Psoas muscle (tissue), 8 donors: ENCODE results near the gene ASXL1. TPM values are rescaled to one million over a fixed set of nuclear protein-coding genes. Genes with fewer than 3 reads are reported as not detected.

Experiments
- ATAC-seq, 4 donors: fragments of 200-7000 bp; cut with Tn5 transposase; one replicate each; pipeline ENCODE4 v1.9.1; 2020; ENCODE audit warnings: moderate library complexity in 3 of 4, mild to moderate bottlenecking in 2 of 4
- DNase-seq, 2 donors: peaks; one replicate each; pipeline ENCODE4 v3.0.0-alpha.2; 2020
- H3K27ac ChIP-seq: fragments of 200-600 bp; one replicate; pipeline ENCODE4 v1.8.0; 2022
- H3K27me3 ChIP-seq, 3 donors: fragments of 200-600 bp in 1 of 3; one replicate each; pipeline versions ENCODE4 v1.6.1 to v1.8.0; 2013 to 2022; ENCODE audit warnings: low read length in 2 of 3, mild to moderate bottlenecking in 2 of 3, moderate library complexity in 1 of 3; ENCODE audit not compliant: insufficient read depth in 3 of 3
- H3K36me3 ChIP-seq, 2 donors: fragments of 200-600 bp in 1 of 2; one replicate each; pipeline versions ENCODE4 v1.6.1 to v1.8.0; 2013 to 2022; ENCODE audit warnings: low read depth in 1 of 2, mild to moderate bottlenecking in 1 of 2, moderate library complexity in 1 of 2; ENCODE audit not compliant: insufficient read depth in 1 of 2
- H3K4me1 ChIP-seq: fragments of 200-600 bp; one replicate; pipeline ENCODE4 v1.8.0; 2022
- H3K4me3 ChIP-seq: fragments of 200-600 bp; one replicate; pipeline ENCODE4 v1.8.0; 2022; ENCODE audit warnings: mild to moderate bottlenecking
- H3K9me3 ChIP-seq: fragments of 200-600 bp; one replicate; pipeline ENCODE4 v1.8.0; 2022
- CTCF ChIP-seq: fragments of 200-600 bp; IDR thresholded peaks from one replicate; pipeline ENCODE4 v1.8.0; 2022; ENCODE audit warnings: antibody characterized with exemption
- WGBS, 3 donors: extraction: QIAGEN DNeasy Blood & Tissue Kit; methylation state at CpG; one replicate each; pipeline versions ENCODE4 v1.1.6 to v1.1.7; 2013; 5-methylcytosine and 5-hydroxymethylcytosine counted together
- intact Hi-C, 2 donors: fragments of 100-400 bp; cut with DNase I; formaldehyde crosslinking; loops; one replicate each; pipeline versions ENCODE4 v1.11.0 to v1.14.2; 2022
- polyA plus RNA-seq, 3 donors: library from polyadenylated mRNA; stranded (reverse); fragments of 200-250 nt; gene quantifications; one replicate each; pipeline ENCODE4 v1.2.3, GENCODE V29; 2013
- total RNA-seq, 4 donors: library from RNA; stranded (reverse); fragmentation: NEBNext Ultra II Directional in 2 of 4; extraction: Animal tissue kit (Norgen Biotek cat#: 25700) in 2 of 4; gene quantifications; one replicate each; pipeline versions ENCODE4 v1.2.1 to v1.2.4, GENCODE V29; 2021 to 2023
- donor health status: healthy with polysubstance abuse.
- donor health status: DM: no; HTN: no; CAD: no; lungs with moderate emphysema.
- donor health status: Bipolar disorder and iron deficiency.
- donor health status: healthy.
- donor health status: DM: yes; HTN: yes; CAD: no.
- donor health status: DM: no; HTN: no; CAD: no.
- donor health status: DM: no; HTN: no; CAD: no.
- donor health status: DM: yes; HTN: yes; CAD: no.

The ASXL1 gene
- total and polyA plus RNA-seq, 7 donors, result 18.5 to 52.0 (median 23.2) TPM

DNA sequence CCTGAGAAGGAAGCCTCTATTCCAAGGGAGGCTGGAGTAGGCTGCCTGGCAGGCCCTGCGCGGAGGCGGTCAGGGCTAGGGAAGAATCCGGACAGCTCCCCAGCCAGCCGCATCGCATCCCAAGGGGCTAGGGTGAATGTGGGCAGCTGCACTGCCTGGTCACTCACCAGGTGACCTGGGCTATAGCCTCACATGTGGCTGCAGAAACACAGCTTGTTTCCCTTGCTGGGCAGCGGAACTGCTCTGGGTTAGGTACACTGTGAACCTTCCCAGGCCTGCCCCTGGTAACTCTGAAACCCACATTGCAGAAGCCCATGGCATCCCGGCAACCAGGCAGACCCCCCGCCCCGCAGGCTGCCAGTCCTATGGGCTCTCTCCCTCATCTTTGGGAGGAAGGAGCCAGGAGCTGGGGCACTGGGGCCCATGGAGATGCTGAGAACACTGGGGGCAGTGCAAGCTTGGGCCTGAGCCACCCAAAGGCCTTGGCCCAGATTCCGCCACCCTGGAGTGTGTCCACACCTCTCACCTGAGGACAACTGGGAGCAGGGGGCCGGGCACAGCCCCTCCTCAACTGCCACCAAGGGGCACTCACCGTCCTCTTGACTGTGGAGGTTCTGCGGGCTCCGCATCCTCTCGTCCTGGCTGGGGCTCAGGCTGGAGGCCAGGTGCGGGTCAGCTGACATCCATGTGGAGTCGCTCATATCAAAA, 116.0 kb downstream of the ASXL1 start:
- H3K4me1 ChIP-seq, result peaks cover 12% of the 10 kb centered on the region
- ATAC-seq, result peak in 1 of 4 donors; percentile 9

DNA sequence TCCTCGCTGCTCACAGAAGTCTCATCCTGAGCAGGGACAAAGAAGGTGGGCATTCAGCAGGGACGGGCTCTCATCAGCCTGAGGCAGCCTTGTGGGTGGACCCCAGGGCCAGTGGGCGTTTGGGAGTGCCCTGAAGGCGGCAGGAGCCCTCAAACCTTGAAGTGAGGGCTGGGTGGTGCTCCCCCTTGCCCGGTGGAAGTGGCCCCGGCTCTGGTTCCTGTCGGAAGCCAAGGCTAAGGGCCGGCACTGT, 116.5 kb downstream of the ASXL1 start:
- Histone ChIP-seq H3K27me3 (peaks cover 0 to 10% (median 3%) of the 10 kb centered on the region in 3 donors), H3K4me1 (peaks cover 12% of the 10 kb centered on the region), H3K27ac (peak overlapping the region; percentile 32), H3K9me3 (no peaks in the 10 kb centered on the region), H3K4me3 (peak overlapping the region; percentile 52), H3K36me3 (no peaks in the 10 kb centered on the region)
- TF ChIP-seq CTCF, result no peak
- 19 to 27% (median 22%) methylated on average over 8 of the region's 8 CpGs for WGBS, 3 donors
- ATAC-seq (peak in 1 of 4 donors; percentile 19), DNase-seq (no peak)
- intact Hi-C loops, result no loop called here

More for the DNA sequence above, 116.0 kb downstream of the ASXL1 start:
- Histone ChIP-seq H3K36me3 (no peaks in the 10 kb centered on the region), H3K9me3 (no peaks in the 10 kb centered on the region), H3K4me3 (peak overlapping the region; percentile 52), H3K27me3 (peaks cover 0 to 10% (median 3%) of the 10 kb centered on the region in 3 donors), H3K27ac (peak overlapping the region; percentile 32)
- TF ChIP-seq CTCF, result no peak
- WGBS, 3 donors, result 63 to 71% (median 66%) methylated on average over 18 of the region's 18 CpGs
- DNase-seq, result no peak
- intact Hi-C loops, result no loop called here

- Histone ChIP-seq H3K4me3 (peak overlapping the region; percentile 52), H3K27me3 (peaks cover 0 to 10% (median 3%) of the 10 kb centered on the region in 3 donors), H3K4me1 (peaks cover 12% of the 10 kb centered on the region), H3K27ac (peak overlapping the region; percentile 32), H3K36me3 (no peaks in the 10 kb centered on the region), H3K9me3 (no peaks in the 10 kb centered on the region)
- intact Hi-C loops, result no loop called here
- 12 to 25% (median 14%) methylated on average over 20 to 28 of the region's 28 CpGs for WGBS, 3 donors
- DNase-seq (peak; percentile 88 to 91), ATAC-seq (peak; percentile 72 to 87 (median 76))
- no peak for TF ChIP-seq CTCF
Measured at GRCh38 chr20:32474967-32475811, 117.1 kb downstream of the ASXL1 start.

- Histone ChIP-seq H3K27me3 (peaks cover 0 to 10% (median 3%) of the 10 kb centered on the region in 3 donors), H3K36me3 (no peaks in the 10 kb centered on the region), H3K4me3 (no peak overlapping the region), H3K9me3 (no peaks in the 10 kb centered on the region), H3K4me1 (peaks cover 17% of the 10 kb centered on the region), H3K27ac (peak overlapping the region; percentile 9)
- 70 to 74% (median 71%) methylated on average over 22 of the region's 22 CpGs for WGBS, 3 donors
- ATAC-seq (no peak), DNase-seq (peak in 1 of 2 donors; percentile 38)
- intact Hi-C loops, result no loop called here
- TF ChIP-seq CTCF, result no peak
Measured at GRCh38 chr20:32476684-32477593, 118.8 kb downstream of the ASXL1 start.
